ENCODE data around the gene VPS4B.

VPS4B gene

DNA sequence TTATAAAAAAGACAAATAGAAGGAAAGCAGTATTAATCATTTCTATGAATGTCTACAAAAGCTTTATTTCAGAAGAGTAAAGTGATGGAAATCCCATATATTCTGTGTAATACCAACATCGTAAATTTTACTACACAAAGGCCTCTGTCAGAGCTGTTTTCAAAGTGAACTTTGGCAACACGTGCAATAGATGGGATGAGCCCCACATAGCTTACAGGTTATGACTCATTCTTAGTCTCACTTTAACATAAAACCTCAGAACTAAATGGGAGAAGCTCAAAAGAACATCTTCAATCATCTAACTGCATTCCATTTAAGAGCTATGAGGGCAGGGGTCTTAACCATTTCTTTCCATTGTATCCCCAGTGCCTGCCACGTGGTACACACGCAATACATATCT, 11.5 kb downstream of the VPS4B start:
- Histone ChIP-seq H3K4me3 (no peak overlapping the region), H3K27me3 (ENCODE audit: low read depth) (no peaks in the 10 kb centered on the region), H3K36me3 (replicated peaks) (peaks cover 19% of the 10 kb centered on the region), H3K9me3 (no peaks in the 10 kb centered on the region), H3K4me1 (peaks cover 7% of the 10 kb centered on the region; the same call in 1 of the 2 replicates)
- in situ Hi-C loops (cut with MboI; ENCODE audit: low sequenced_read_pairs), result no loop called here
- DNase-seq (ENCODE audit: low spot score in 2 of 2), result peak in 1 of 2 experiments; percentile 13

- Histone ChIP-seq H3K4me1 (peaks cover 7% of the 10 kb centered on the region; the same call in 1 of the 2 replicates), H3K9me3 (no peaks in the 10 kb centered on the region), H3K27me3 (ENCODE audit: low read depth) (no peaks in the 10 kb centered on the region), H3K4me3 (no peak overlapping the region), H3K36me3 (replicated peaks) (peaks cover 19% of the 10 kb centered on the region)
- DNase-seq (ENCODE audit: low spot score in 2 of 2), result no peak
- in situ Hi-C loops (cut with MboI; ENCODE audit: low sequenced_read_pairs), result no loop called here
These were observed 13.0 kb downstream of the VPS4B start for GRCh38 chr18:63409301-63409700.

DNA sequence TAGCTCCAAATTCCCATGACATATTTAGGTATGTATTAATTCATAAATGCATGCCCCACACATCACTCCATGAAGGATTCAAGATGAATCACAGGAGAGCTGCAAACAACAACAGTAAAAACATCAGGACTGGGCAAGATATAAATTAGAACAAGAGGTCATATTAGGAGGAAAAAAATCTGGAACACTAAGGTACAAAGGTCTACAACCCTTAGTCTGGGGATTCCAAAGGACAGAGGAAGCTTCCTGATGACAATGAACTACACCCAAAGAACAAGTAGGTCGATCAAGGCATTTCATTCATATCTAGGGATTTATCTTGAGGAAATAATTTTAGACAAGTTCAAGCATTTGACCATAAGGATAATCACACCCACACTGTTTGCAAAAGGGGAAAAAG, 14.5 kb downstream of the VPS4B start:
- Histone ChIP-seq H3K27me3 (ENCODE audit: low read depth) (no peaks in the 10 kb centered on the region), H3K36me3 (replicated peaks) (peaks cover 28% of the 10 kb centered on the region), H3K4me1 (peaks cover 7% of the 10 kb centered on the region; the same call in 1 of the 2 replicates), H3K9me3 (no peaks in the 10 kb centered on the region), H3K4me3 (no peak overlapping the region)
- in situ Hi-C loops (cut with MboI; ENCODE audit: low sequenced_read_pairs), result no loop called here
- DNase-seq (ENCODE audit: low spot score in 2 of 2), result no peak

GRCh38 chr18:63405986-63406385, 16.3 kb downstream of the VPS4B start:
- Histone ChIP-seq H3K4me1 (peaks cover 5% of the 10 kb centered on the region; the same call in 1 of the 2 replicates), H3K4me3 (no peak overlapping the region), H3K36me3 (replicated peaks) (peaks cover 38% of the 10 kb centered on the region), H3K9me3 (no peaks in the 10 kb centered on the region), H3K27me3 (ENCODE audit: low read depth) (no peaks in the 10 kb centered on the region)
- DNase-seq (ENCODE audit: low spot score in 2 of 2), result no peak
- in situ Hi-C loops (cut with MboI; ENCODE audit: low sequenced_read_pairs), result no loop called here

- in situ Hi-C loops (cut with MboI; ENCODE audit: low sequenced_read_pairs), result no loop called here
- no peak for DNase-seq (ENCODE audit: low spot score in 2 of 2)
- Histone ChIP-seq H3K4me1 (peaks cover 4% of the 10 kb centered on the region; the same call in 1 of the 2 replicates), H3K36me3 (replicated peaks) (peaks cover 45% of the 10 kb centered on the region), H3K9me3 (no peaks in the 10 kb centered on the region), H3K27me3 (ENCODE audit: low read depth) (no peaks in the 10 kb centered on the region), H3K4me3 (no peak overlapping the region)
These were observed 19.8 kb downstream of the VPS4B start for GRCh38 chr18:63402246-63403162.

- H3K4me1 ChIP-seq, result no peaks in the 10 kb centered on the region
- in situ Hi-C loops (cut with MboI; ENCODE audit: low sequenced_read_pairs), result no loop called here
- H3K9me3 ChIP-seq, result no peaks in the 10 kb centered on the region
- peaks cover 58% of the 10 kb centered on the region for H3K36me3 ChIP-seq (replicated peaks)
- H3K4me3 ChIP-seq, result no peak overlapping the region
- H3K27me3 ChIP-seq (ENCODE audit: low read depth), result no peaks in the 10 kb centered on the region
- DNase-seq (ENCODE audit: low spot score in 2 of 2), result no peak
These were observed 23.0 kb downstream of the VPS4B start for GRCh38 chr18:63399300-63399699.

DNA sequence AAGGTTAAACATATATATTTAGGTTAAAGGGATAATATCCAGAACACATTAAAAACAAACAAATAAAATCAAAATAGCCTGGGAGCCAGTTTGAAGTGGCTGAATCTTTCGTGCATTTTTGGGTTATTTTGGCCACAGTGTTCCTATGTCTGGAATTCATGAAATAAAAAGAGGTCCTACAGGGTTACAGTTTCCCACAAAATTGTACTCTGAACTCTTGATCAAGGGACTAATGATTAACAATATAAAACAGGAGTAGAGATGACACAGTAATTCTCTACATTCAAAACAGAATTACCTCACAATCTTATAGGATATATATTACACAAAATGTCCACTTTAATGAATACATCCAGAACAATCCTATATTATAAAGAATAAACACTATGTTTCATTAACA, 24.9 kb downstream of the VPS4B start:
- in situ Hi-C loops (cut with MboI; ENCODE audit: low sequenced_read_pairs), result no loop called here
- DNase-seq (ENCODE audit: low spot score in 2 of 2), result no peak
- H3K36me3 ChIP-seq (replicated peaks), result peaks cover 50% of the 10 kb centered on the region

DNA sequence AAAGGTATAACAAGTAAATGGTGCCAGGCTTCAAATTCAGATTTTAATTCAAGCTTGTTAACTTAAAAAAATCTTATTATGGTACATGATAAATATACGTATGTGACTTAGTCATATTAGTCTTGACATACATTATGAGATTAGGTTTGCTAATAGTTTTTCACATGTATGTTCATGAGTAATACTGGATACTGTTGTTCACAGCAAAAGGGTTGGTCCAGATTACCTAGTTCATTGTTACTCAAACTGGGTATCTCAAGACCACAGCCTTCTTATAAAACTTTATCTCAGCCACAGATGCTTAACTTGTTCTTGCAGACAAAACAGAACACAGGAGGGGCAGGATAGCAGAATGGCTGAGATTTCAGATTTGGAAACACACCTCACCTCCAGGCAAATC, 26.8 kb downstream of the VPS4B start:
- H3K9me3 ChIP-seq, result no peaks in the 10 kb centered on the region
- no peak overlapping the region for H3K4me3 ChIP-seq
- no peak for DNase-seq (ENCODE audit: low spot score in 2 of 2)
- H3K4me1 ChIP-seq, result no peaks in the 10 kb centered on the region
- peaks cover 41% of the 10 kb centered on the region for H3K36me3 ChIP-seq (replicated peaks)
- H3K27me3 ChIP-seq (ENCODE audit: low read depth), result no peaks in the 10 kb centered on the region
- in situ Hi-C loops (cut with MboI; ENCODE audit: low sequenced_read_pairs), result no loop called here

More for the DNA sequence above, 24.9 kb downstream of the VPS4B start:
- Histone ChIP-seq H3K4me1 (no peaks in the 10 kb centered on the region), H3K4me3 (no peak overlapping the region), H3K27me3 (ENCODE audit: low read depth) (no peaks in the 10 kb centered on the region), H3K9me3 (no peaks in the 10 kb centered on the region)

DNA sequence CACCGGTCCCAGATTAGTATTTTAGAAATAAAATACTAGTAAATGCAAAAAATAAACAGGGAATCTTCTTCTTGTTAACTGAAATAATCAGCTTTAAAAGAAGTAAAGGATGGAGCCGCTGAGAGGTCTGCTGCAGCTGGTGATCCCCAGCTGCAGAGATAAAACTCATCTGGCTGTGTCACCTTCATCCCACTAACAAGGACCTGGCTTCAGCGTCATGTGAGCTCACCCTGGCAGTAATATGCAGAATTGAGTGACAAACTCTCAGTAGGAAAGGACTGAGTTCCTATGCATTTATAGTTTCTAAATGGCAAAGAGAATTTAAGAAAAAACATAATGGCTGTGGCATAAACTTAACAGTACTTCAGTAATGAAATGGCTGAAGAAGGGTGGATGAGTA, 27.3 kb downstream of the VPS4B start:
- Histone ChIP-seq H3K4me1 (no peaks in the 10 kb centered on the region), H3K4me3 (no peak overlapping the region), H3K36me3 (replicated peaks) (peaks cover 35% of the 10 kb centered on the region), H3K9me3 (no peaks in the 10 kb centered on the region), H3K27me3 (ENCODE audit: low read depth) (no peaks in the 10 kb centered on the region)
- in situ Hi-C loops (cut with MboI; ENCODE audit: low sequenced_read_pairs), result no loop called here
- DNase-seq (ENCODE audit: low spot score in 2 of 2), result no peak

GRCh38 chr18:63387861-63388260, 34.4 kb downstream of the VPS4B start:
- Histone ChIP-seq H3K36me3 (replicated peaks) (peaks cover 15% of the 10 kb centered on the region; the same call in 1 of the 2 replicates), H3K4me3 (no peak overlapping the region), H3K4me1 (no peaks in the 10 kb centered on the region), H3K27me3 (ENCODE audit: low read depth) (no peaks in the 10 kb centered on the region), H3K9me3 (no peaks in the 10 kb centered on the region)
- in situ Hi-C loops (cut with MboI; ENCODE audit: low sequenced_read_pairs), result no loop called here
- DNase-seq (ENCODE audit: low spot score in 2 of 2), result no peak

DNA sequence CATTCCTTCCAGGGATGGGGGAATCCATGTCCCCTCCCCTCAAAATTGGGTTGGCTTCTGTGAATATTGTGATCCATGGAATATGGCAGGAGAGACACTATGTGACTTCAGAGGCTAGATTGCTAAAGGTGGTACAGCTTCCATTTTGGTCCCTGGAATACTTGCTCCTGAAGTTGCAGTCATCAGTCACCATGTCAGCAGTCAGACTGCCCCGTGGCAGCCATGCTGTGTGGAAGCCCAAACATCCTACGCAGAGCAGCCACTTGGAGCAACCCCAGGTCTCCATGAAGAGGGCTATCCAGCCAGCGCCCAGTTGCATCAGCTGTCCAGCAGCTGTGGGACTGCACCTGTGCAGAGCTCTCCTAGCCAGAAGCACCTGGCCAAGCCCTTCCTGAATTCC, 39.4 kb downstream of the VPS4B start:
- Histone ChIP-seq H3K9me3 (no peaks in the 10 kb centered on the region), H3K4me3 (no peak overlapping the region), H3K4me1 (no peaks in the 10 kb centered on the region), H3K36me3 (replicated peaks) (no peaks in the 10 kb centered on the region), H3K27me3 (ENCODE audit: low read depth) (no peaks in the 10 kb centered on the region)
- in situ Hi-C loops (cut with MboI; ENCODE audit: low sequenced_read_pairs), result no loop called here
- DNase-seq (ENCODE audit: low spot score in 2 of 2), result no peak

GRCh38 chr18:63379639-63379962, 42.7 kb downstream of the VPS4B start:
- Histone ChIP-seq H3K4me3 (no peak overlapping the region), H3K9me3 (no peaks in the 10 kb centered on the region), H3K36me3 (replicated peaks) (no peaks in the 10 kb centered on the region), H3K4me1 (no peaks in the 10 kb centered on the region), H3K27me3 (ENCODE audit: low read depth) (no peaks in the 10 kb centered on the region)
- in situ Hi-C loops (cut with MboI; ENCODE audit: low sequenced_read_pairs), result no loop called here
- no peak for DNase-seq (ENCODE audit: low spot score in 2 of 2)

GRCh38 chr18:63378919-63379638, 43.2 kb downstream of the VPS4B start:
- Histone ChIP-seq H3K4me3 (no peak overlapping the region), H3K9me3 (no peaks in the 10 kb centered on the region), H3K27me3 (ENCODE audit: low read depth) (no peaks in the 10 kb centered on the region), H3K4me1 (no peaks in the 10 kb centered on the region), H3K36me3 (replicated peaks) (no peaks in the 10 kb centered on the region)
- no peak for DNase-seq (ENCODE audit: low spot score in 2 of 2)
- in situ Hi-C loops (cut with MboI; ENCODE audit: low sequenced_read_pairs), result no loop called here

- in situ Hi-C loops (cut with MboI; ENCODE audit: low sequenced_read_pairs), result no loop called here
- no peaks in the 10 kb centered on the region for H3K27me3 ChIP-seq (ENCODE audit: low read depth)
- no peak overlapping the region for H3K4me3 ChIP-seq
- H3K4me1 ChIP-seq, result no peaks in the 10 kb centered on the region
- no peak for DNase-seq (ENCODE audit: low spot score in 2 of 2)
- H3K9me3 ChIP-seq, result no peaks in the 10 kb centered on the region
- H3K36me3 ChIP-seq (replicated peaks), result no peaks in the 10 kb centered on the region
These were observed 44.8 kb downstream of the VPS4B start for GRCh38 chr18:63377275-63377980.
